Measurements from ENCODE around the gene GUCA2A.

GUCA2A gene

DNA sequence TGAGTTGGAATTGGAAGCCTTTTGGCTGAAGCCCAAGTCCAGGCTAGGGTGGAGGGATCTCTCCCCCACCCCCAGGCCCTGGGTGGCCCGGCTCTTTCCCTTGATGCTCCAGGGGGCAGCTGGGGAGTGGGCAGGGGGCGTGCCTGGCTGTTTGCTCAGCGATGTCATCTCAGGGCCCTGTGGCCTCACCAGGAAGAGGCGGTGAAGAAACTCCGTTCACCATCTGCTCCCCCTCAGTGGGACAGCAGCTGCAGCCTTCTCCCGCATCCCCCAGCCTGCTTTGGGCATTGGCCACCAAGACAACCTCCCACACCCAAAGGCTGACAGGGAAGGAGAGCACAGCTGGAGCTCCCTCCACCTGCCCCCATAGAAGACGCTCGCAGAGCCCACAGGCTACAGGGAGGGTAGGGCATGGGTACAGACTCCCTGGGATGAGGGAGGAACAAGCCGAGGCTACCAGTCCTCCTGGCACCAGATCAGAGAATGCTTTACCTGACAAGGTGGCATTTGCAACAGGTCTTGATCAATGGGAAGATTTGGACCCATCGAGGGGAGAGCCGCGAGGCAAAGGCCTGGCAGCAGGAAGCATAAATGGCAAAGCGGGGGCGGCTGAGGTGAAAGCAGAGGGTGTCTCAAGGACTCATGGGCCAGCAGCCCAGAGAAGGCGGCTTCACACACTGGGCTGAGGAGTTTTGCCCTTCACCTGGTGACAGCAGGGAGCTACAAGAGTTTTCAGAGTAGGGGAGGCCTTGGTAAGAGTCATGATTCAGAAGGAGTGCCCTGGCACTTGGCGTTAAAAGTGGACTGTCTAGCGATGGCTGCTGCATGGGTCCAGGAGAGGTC is 6.5 kb upstream of the GUCA2A start:
- H3K27ac ChIP-seq, result no peak overlapping the region
- TF ChIP-seq, protein P1, sequence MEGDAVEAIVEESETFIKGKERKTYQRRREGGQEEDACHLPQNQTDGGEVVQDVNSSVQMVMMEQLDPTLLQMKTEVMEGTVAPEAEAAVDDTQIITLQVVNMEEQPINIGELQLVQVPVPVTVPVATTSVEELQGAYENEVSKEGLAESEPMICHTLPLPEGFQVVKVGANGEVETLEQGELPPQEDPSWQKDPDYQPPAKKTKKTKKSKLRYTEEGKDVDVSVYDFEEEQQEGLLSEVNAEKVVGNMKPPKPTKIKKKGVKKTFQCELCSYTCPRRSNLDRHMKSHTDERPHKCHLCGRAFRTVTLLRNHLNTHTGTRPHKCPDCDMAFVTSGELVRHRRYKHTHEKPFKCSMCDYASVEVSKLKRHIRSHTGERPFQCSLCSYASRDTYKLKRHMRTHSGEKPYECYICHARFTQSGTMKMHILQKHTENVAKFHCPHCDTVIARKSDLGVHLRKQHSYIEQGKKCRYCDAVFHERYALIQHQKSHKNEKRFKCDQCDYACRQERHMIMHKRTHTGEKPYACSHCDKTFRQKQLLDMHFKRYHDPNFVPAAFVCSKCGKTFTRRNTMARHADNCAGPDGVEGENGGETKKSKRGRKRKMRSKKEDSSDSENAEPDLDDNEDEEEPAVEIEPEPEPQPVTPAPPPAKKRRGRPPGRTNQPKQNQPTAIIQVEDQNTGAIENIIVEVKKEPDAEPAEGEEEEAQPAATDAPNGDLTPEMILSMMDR (IDR thresholded peaks at IDR 0.05), result no peak
- no peak for TF ChIP-seq ZFX (IDR thresholded peaks at IDR 0.05; ENCODE audit: borderline replicate concordance)

- no peak for TF ChIP-seq ZFX (IDR thresholded peaks at IDR 0.05; ENCODE audit: borderline replicate concordance)
- TF ChIP-seq, protein P1 (IDR thresholded peaks at IDR 0.05), result no peak
- H3K27ac ChIP-seq, result no peak overlapping the region
These were observed 4.2 kb upstream of the GUCA2A start for GRCh38 chr1:42168763-42169162.

DNA sequence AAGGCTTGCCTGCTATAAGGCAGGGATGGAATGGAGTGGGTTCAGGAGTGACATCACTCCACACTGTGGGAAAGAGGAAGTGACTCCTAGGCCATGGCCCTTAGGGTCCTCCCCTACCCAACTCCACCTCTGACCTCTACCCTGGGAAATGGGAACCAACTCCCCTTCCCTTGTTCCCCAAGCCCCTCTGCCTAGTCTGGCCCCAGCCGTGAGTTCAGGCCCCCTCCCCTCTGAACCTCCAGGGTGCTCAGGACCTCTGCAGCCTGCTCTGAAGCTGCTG is 3.8 kb upstream of the GUCA2A start:
- no peak overlapping the region for H3K27ac ChIP-seq
- no peak for TF ChIP-seq ZFX (IDR thresholded peaks at IDR 0.05; ENCODE audit: borderline replicate concordance)
- TF ChIP-seq, protein P1 (IDR thresholded peaks at IDR 0.05), result no peak

- H3K27ac ChIP-seq, result no peak overlapping the region
- TF ChIP-seq ZFX (IDR thresholded peaks at IDR 0.05; ENCODE audit: borderline replicate concordance), result no peak
- TF ChIP-seq, protein P1 (IDR thresholded peaks at IDR 0.05), result no peak
These were observed 3.3 kb upstream of the GUCA2A start for GRCh38 chr1:42167611-42168390.

- no peak overlapping the region for H3K27ac ChIP-seq
- TF ChIP-seq, protein P1 (IDR thresholded peaks at IDR 0.05), result no peak
- TF ChIP-seq ZFX (IDR thresholded peaks at IDR 0.05; ENCODE audit: borderline replicate concordance), result no peak
These were observed 1.1 kb upstream of the GUCA2A start for GRCh38 chr1:42165511-42166210.

GRCh38 chr1:42163536-42164503 is 725 bp downstream of the GUCA2A start:
- no peak for TF ChIP-seq ZFX (IDR thresholded peaks at IDR 0.05; ENCODE audit: borderline replicate concordance)
- TF ChIP-seq, protein P1 (IDR thresholded peaks at IDR 0.05), result no peak

More at GRCh38 chr1:42163536-42164503, 725 bp downstream of the GUCA2A start:
- H3K27ac ChIP-seq, result no peak overlapping the region

All from 22Rv1 (cell line).